GM12892 (cell line): Measurements from ENCODE around the gene CHCHD4.

ENCODE experiments used
- POLR2A ChIP-seq: IDR thresholded peaks from 2 replicates; pipeline ENCODE4 v1.6.1; 2011; ENCODE audit warnings: low read depth, low read length, control low read depth
- POLR2AphosphoS5 ChIP-seq: IDR thresholded peaks from 2 replicates; pipeline ENCODE4 v1.6.1; 2011; ENCODE audit warnings: low read depth, low read length, control low read depth
- TAF1 ChIP-seq: IDR thresholded peaks from 2 replicates; pipeline ENCODE4 v1.6.1; 2011; ENCODE audit warnings: low read depth, mild to moderate bottlenecking, control low read depth, low read length, borderline replicate concordance

DNA sequence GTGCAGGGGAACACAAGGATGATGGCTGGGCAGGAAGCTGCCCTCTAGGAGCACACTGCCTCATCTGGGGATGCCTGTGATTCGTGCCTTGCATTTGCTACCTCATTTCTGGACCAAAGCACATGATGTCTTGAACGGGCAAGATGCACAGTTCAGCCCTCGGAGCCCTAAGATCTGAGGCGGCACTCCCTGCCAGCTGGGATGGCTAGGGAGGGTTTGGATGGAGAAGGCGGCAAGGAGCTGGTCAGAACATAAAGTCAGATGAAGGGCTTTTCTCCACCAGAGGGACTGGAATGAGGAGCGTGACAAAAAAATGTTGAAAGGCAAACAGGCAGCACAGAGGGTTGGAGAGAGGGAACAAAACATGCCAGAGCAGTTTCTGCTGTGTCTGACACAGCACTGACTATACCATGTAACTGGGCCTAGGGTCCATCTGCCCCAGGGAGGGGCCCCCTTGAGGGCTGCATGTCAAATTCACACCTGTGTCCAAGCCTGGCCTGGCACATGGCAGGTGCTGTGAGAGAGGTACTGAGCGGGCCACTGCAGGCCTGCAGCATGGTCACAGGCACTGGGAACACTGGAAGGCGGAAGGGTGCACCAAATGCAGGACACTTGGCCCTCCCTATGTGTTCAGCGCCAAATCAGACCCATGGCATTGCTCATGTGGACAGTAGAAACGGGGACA lies 21.9 kb upstream of the CHCHD4 start:
- TF ChIP-seq POLR2A (no peak), POLR2AphosphoS5 (no peak), TAF1 (no peak)
